HFFc6 (cell line): Measurements from ENCODE around the gene SULF2. TPM values are rescaled to one million over a fixed set of nuclear protein-coding genes. Genes with fewer than 3 reads are reported as not detected.

Source experiments
- DNase-seq: peaks from one replicate; pipeline ENCODE4 v3.0.0-alpha.2; 2018
- H3K27ac Mint-ChIP-seq: 2 replicates; pipeline ENCODE4 v1.8.0; 2020; ENCODE audit warnings: mild to moderate bottlenecking, mixed read lengths
- H3K27me3 Mint-ChIP-seq: 2 replicates; pipeline ENCODE4 v1.8.0; 2021; ENCODE audit warnings: mild to moderate bottlenecking, moderate library complexity, mixed read lengths; ENCODE audit not compliant: insufficient read depth
- H3K36me3 Mint-ChIP-seq: 2 replicates; pipeline ENCODE4 v1.8.0; 2021; ENCODE audit warnings: low read depth, mixed read lengths
- H3K4me1 Mint-ChIP-seq: 2 replicates; pipeline ENCODE4 v1.8.0; 2020; ENCODE audit warnings: low read depth, mixed read lengths
- H3K4me3 Mint-ChIP-seq: 2 replicates; pipeline ENCODE4 v1.8.0; 2020; ENCODE audit warnings: mild to moderate bottlenecking, moderate library complexity, mixed read lengths
- H3K9me3 Mint-ChIP-seq: 2 replicates; pipeline ENCODE4 v1.8.0; 2020; ENCODE audit warnings: mild to moderate bottlenecking, mixed read lengths
- CTCF ChIP-seq: fragments of 200-600 bp; sonication (generic); IDR thresholded peaks from 2 replicates; pipeline ENCODE4 v1.5.0; 2021; ENCODE audit warnings: antibody characterized with exemption, mild to moderate bottlenecking
- total RNA-seq, 6 experiments: library from RNA; stranded (reverse); fragmentation: NEBNext Ultra II Directional; extraction: Animal tissue kit (Norgen Biotek cat#: 25700); gene quantifications; 2 replicates in 1 of 6; 3 replicates in 5 of 6; pipeline ENCODE4 v1.2.3, GENCODE V29; 2021

SULF2 gene
- total RNA-seq, 6 experiments from 2014 or later: 0.23 to 1.3 (median 0.33) TPM

- H3K4me1 Mint-ChIP-seq: peaks cover 7% of the 10 kb centered on the region
- TF ChIP-seq CTCF: no peak
- no peak overlapping the region for H3K27ac Mint-ChIP-seq
- no peak overlapping the region for H3K4me3 Mint-ChIP-seq
- H3K27me3 Mint-ChIP-seq: peaks cover 36% of the 10 kb centered on the region
- no peaks in the 10 kb centered on the region for H3K36me3 Mint-ChIP-seq
- no peak for DNase-seq
- no peaks in the 10 kb centered on the region for H3K9me3 Mint-ChIP-seq
Measured at GRCh38 chr20:47708140-47708807, 77.0 kb downstream of the SULF2 start.

- no peaks in the 10 kb centered on the region for H3K36me3 Mint-ChIP-seq
- no peaks in the 10 kb centered on the region for H3K9me3 Mint-ChIP-seq
- no peak for DNase-seq
- no peak overlapping the region for H3K4me3 Mint-ChIP-seq
- H3K27me3 Mint-ChIP-seq: peaks cover 26% of the 10 kb centered on the region
- peaks cover 12% of the 10 kb centered on the region for H3K4me1 Mint-ChIP-seq
- H3K27ac Mint-ChIP-seq: no peak overlapping the region
- TF ChIP-seq CTCF: no peak
Measured at GRCh38 chr20:47706345-47706744, 78.9 kb downstream of the SULF2 start.

GRCh38 chr20:47705497-47705856 is 79.8 kb downstream of the SULF2 start:
- no peaks in the 10 kb centered on the region for H3K36me3 Mint-ChIP-seq
- TF ChIP-seq CTCF: no peak
- peaks cover 14% of the 10 kb centered on the region for H3K4me1 Mint-ChIP-seq
- DNase-seq: no peak
- peaks cover 23% of the 10 kb centered on the region for H3K27me3 Mint-ChIP-seq
- H3K9me3 Mint-ChIP-seq: no peaks in the 10 kb centered on the region
- no peak overlapping the region for H3K4me3 Mint-ChIP-seq
- no peak overlapping the region for H3K27ac Mint-ChIP-seq

GRCh38 chr20:47704746-47705496 is 80.4 kb downstream of the SULF2 start:
- no peak overlapping the region for H3K27ac Mint-ChIP-seq
- peaks cover 14% of the 10 kb centered on the region for H3K4me1 Mint-ChIP-seq
- no peak for TF ChIP-seq CTCF
- no peaks in the 10 kb centered on the region for H3K9me3 Mint-ChIP-seq
- no peak overlapping the region for H3K4me3 Mint-ChIP-seq
- no peak for DNase-seq
- no peaks in the 10 kb centered on the region for H3K36me3 Mint-ChIP-seq
- peaks cover 22% of the 10 kb centered on the region for H3K27me3 Mint-ChIP-seq

- Mint-ChIP-seq H3K27ac (no peak overlapping the region), H3K4me1 (peaks cover 14% of the 10 kb centered on the region), H3K36me3 (no peaks in the 10 kb centered on the region), H3K9me3 (no peaks in the 10 kb centered on the region), H3K27me3 (peaks cover 17% of the 10 kb centered on the region), H3K4me3 (no peak overlapping the region)
- no peak for DNase-seq
- TF ChIP-seq CTCF: no peak
Measured at GRCh38 chr20:47703748-47704147, 81.5 kb downstream of the SULF2 start.
